ENCODE measurements around the gene SORCS3.
A peak's percentile ranks its signal among the peaks of the same experiment; 100 is the strongest.

Gene SORCS3

GRCh38 chr10:105279101-105279500, 638.0 kb downstream of the SORCS3 start:
- Histone ChIP-seq H3K4me3 (ENCODE audit: low read depth, low read length) (no peak overlapping the region), H3K27ac (no peak overlapping the region), H3K27me3 (ENCODE audit: insufficient read depth, low read depth, severe bottlenecking) (no peaks in the 10 kb centered on the region), H3K36me3 (no peaks in the 10 kb centered on the region), H3K9me3 (ENCODE audit: severe bottlenecking) (no peaks in the 10 kb centered on the region)
- no peak for DNase-seq
- TF ChIP-seq CTCF (IDR thresholded peaks at IDR 0.05; ENCODE audit: low read depth, low read length) = no peak

GRCh38 chr10:105280895-105281294, 639.8 kb downstream of the SORCS3 start:
- DNase-seq = peak; percentile 56
- Histone ChIP-seq H3K4me3 (ENCODE audit: low read depth, low read length) (no peak overlapping the region), H3K9me3 (ENCODE audit: severe bottlenecking) (no peaks in the 10 kb centered on the region), H3K36me3 (no peaks in the 10 kb centered on the region), H3K27me3 (ENCODE audit: insufficient read depth, low read depth, severe bottlenecking) (no peaks in the 10 kb centered on the region), H3K27ac (no peak overlapping the region; the same call in 1 of the 2 replicates)
- no peak for TF ChIP-seq CTCF (IDR thresholded peaks at IDR 0.05; ENCODE audit: low read depth, low read length)

- no peaks in the 10 kb centered on the region for H3K27me3 ChIP-seq (ENCODE audit: insufficient read depth, low read depth, severe bottlenecking)
- no peaks in the 10 kb centered on the region for H3K36me3 ChIP-seq
- no peaks in the 10 kb centered on the region for H3K9me3 ChIP-seq (ENCODE audit: severe bottlenecking)
- no peak for TF ChIP-seq CTCF (IDR thresholded peaks at IDR 0.05; ENCODE audit: low read depth, low read length)
- no peak overlapping the region for H3K27ac ChIP-seq
- no peak for DNase-seq
- H3K4me3 ChIP-seq (ENCODE audit: low read depth, low read length) = no peak overlapping the region
Measured at GRCh38 chr10:105284476-105285215, 643.6 kb downstream of the SORCS3 start.

GRCh38 chr10:105288026-105288425, 646.9 kb downstream of the SORCS3 start:
- Histone ChIP-seq H3K9me3 (ENCODE audit: severe bottlenecking) (no peaks in the 10 kb centered on the region), H3K36me3 (no peaks in the 10 kb centered on the region), H3K4me3 (ENCODE audit: low read depth, low read length) (no peak overlapping the region), H3K27me3 (ENCODE audit: insufficient read depth, low read depth, severe bottlenecking) (no peaks in the 10 kb centered on the region), H3K27ac (no peak overlapping the region)
- TF ChIP-seq CTCF (IDR thresholded peaks at IDR 0.05; ENCODE audit: low read depth, low read length) = no peak
- DNase-seq = no peak

GRCh38 chr10:105288613-105289012, 647.5 kb downstream of the SORCS3 start:
- Histone ChIP-seq H3K4me3 (ENCODE audit: low read depth, low read length) (no peak overlapping the region), H3K9me3 (ENCODE audit: severe bottlenecking) (no peaks in the 10 kb centered on the region), H3K27me3 (ENCODE audit: insufficient read depth, low read depth, severe bottlenecking) (no peaks in the 10 kb centered on the region), H3K27ac (no peak overlapping the region), H3K36me3 (no peaks in the 10 kb centered on the region)
- no peak for DNase-seq
- no peak for TF ChIP-seq CTCF (IDR thresholded peaks at IDR 0.05; ENCODE audit: low read depth, low read length)

- H3K36me3 ChIP-seq = no peaks in the 10 kb centered on the region
- H3K9me3 ChIP-seq (ENCODE audit: severe bottlenecking) = no peaks in the 10 kb centered on the region
- no peak overlapping the region for H3K27ac ChIP-seq
- TF ChIP-seq CTCF (IDR thresholded peaks at IDR 0.05; ENCODE audit: low read depth, low read length) = no peak
- DNase-seq = peak; percentile 55
- H3K4me3 ChIP-seq (ENCODE audit: low read depth, low read length) = no peak overlapping the region
- H3K27me3 ChIP-seq (ENCODE audit: insufficient read depth, low read depth, severe bottlenecking) = no peaks in the 10 kb centered on the region
Measured at GRCh38 chr10:105291571-105291970, 650.5 kb downstream of the SORCS3 start.

All from WERI-Rb-1 (cell line).